Adrenal gland (tissue), 5 donors: ENCODE measurements around the gene PKD1.
"Not testable (repeated sequence)": the region's sequence is repeated elsewhere in the genome, so short reads cannot be mapped to it uniquely, and the experiment has no call there.

Experiments
- POLR2A ChIP-seq, 2 donors: fragments of 450-650 bp; IDR thresholded peaks; one replicate each; pipeline ENCODE4 v1.6.1; 2017; ENCODE audit warnings: antibody characterized with exemption in 2 of 2, mild to moderate bottlenecking in 2 of 2, moderate library complexity in 1 of 2
- TF ChIP-seq, protein P1 (sequence below), 6 experiments: fragments of 450-650 bp in 4 of 6; fragments of 200-600 bp in 2 of 6; sonication (generic) in 1 of 6; IDR thresholded peaks; 1 replicate in 5 of 6; 2 replicates in 1 of 6; pipeline versions ENCODE4 v1.5.1 to v1.8.0; 2016 to 2021; ENCODE audit warnings: antibody characterized with exemption in 6 of 6, mild to moderate bottlenecking in 2 of 6, moderate library complexity in 1 of 6
- donor health status: DM: no; HTN: no; CAD: no.

DNA sequence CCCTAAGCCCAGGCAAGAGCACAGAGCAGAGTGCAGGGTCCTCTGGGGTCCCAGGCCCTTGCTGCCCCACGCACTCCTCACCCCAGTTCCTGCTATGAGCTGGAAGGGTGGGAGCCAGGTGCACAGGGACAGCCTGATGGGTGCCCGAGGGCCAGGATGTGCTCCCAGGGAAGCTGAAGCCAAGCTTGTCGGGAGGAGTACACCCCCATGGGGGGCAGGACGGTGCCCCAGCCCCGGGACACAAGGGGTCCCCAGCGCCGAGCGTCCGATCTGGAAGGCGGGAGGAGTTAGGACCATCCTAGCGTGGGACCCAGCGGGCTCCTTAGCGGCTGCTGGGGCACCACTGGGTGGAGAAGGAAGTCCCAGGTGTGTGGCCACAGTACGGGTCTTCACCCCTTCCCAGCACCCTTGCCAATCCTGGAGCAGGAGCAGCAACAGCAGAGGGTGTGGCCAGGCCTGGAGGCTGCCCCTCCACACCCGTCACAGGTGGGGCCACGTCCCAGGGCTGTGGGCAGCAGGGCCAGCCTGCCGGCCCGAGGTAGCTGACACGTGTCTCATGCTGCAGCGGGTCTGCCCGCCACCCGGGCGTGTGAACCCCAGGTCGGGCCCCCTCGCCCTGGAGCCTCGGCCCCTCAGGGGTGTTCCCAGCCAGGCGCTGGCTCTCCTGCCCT, 11.9 kb downstream of the PKD1 start:
- TF ChIP-seq, protein P1, sequence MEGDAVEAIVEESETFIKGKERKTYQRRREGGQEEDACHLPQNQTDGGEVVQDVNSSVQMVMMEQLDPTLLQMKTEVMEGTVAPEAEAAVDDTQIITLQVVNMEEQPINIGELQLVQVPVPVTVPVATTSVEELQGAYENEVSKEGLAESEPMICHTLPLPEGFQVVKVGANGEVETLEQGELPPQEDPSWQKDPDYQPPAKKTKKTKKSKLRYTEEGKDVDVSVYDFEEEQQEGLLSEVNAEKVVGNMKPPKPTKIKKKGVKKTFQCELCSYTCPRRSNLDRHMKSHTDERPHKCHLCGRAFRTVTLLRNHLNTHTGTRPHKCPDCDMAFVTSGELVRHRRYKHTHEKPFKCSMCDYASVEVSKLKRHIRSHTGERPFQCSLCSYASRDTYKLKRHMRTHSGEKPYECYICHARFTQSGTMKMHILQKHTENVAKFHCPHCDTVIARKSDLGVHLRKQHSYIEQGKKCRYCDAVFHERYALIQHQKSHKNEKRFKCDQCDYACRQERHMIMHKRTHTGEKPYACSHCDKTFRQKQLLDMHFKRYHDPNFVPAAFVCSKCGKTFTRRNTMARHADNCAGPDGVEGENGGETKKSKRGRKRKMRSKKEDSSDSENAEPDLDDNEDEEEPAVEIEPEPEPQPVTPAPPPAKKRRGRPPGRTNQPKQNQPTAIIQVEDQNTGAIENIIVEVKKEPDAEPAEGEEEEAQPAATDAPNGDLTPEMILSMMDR (IDR thresholded peaks at IDR 0.05): not testable (repeated sequence)
- TF ChIP-seq POLR2A (IDR thresholded peaks at IDR 0.05): not testable (repeated sequence)
